Measurements from ENCODE around the gene THYN1. TPM values are rescaled to one million over a fixed set of nuclear protein-coding genes. Genes with fewer than 3 reads are reported as not detected.

Gene THYN1
- total RNA-seq, 2 donors from 2014 or later = 17.8 to 25.7 TPM

DNA sequence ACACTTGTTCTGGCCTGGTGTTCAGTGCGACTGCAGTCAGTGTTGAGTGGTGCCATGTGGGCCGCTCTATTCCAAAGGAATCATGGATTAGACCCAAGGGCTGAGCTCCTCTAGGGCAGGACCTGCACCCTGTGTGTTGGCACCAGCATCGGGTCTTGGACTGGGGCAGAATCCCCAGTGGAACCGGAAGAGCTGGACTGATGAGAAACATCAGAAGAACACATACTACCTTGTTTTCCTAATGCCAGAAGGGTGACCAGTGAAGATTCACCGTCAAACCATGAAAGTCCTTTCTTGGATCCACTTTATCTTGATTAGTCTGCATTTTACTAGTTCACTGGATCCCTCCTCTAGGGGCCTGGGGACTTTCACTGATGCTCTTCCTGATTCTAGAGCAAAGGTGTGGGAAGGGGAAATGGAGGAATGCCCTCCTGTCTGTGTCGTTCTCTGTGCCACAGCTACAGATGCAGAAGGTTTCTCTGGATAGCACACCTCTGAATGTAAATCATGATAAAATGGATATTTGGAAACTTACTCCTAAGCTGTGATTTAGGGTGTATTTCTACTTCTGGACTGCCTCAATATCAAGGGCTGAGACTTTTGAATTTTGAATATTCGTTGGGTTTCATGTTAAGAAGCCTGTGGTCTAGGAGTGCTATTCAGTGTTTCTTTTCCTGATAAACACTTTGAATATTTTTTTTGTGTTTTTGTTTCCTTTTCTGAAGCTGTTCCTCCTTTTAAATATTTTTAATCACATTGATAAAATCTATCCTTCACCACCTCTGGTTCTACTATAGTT is 12.0 kb upstream of the THYN1 start:
- DNase-seq (no peak), ATAC-seq (no peak)
- Histone ChIP-seq H3K27ac (no peak overlapping the region), H3K9me3 (no peaks in the 10 kb centered on the region), H3K36me3 (replicated peaks in 1 of 2; ENCODE audit: insufficient read depth in 1 of 2, low read depth in 2 of 2) (peaks cover 0 to 7% of the 10 kb centered on the region in 2 donors), H3K27me3 (no peaks in the 10 kb centered on the region), H3K4me1 (no peaks in the 10 kb centered on the region), H3K4me3 (no peak overlapping the region)
- no peak for TF ChIP-seq POLR2A (IDR thresholded peaks at IDR 0.05)
- TF ChIP-seq, protein P1, sequence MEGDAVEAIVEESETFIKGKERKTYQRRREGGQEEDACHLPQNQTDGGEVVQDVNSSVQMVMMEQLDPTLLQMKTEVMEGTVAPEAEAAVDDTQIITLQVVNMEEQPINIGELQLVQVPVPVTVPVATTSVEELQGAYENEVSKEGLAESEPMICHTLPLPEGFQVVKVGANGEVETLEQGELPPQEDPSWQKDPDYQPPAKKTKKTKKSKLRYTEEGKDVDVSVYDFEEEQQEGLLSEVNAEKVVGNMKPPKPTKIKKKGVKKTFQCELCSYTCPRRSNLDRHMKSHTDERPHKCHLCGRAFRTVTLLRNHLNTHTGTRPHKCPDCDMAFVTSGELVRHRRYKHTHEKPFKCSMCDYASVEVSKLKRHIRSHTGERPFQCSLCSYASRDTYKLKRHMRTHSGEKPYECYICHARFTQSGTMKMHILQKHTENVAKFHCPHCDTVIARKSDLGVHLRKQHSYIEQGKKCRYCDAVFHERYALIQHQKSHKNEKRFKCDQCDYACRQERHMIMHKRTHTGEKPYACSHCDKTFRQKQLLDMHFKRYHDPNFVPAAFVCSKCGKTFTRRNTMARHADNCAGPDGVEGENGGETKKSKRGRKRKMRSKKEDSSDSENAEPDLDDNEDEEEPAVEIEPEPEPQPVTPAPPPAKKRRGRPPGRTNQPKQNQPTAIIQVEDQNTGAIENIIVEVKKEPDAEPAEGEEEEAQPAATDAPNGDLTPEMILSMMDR (IDR thresholded peaks at IDR 0.05) = no peak
- WGBS, 2 donors = 80 to 81% methylated on average over 5 to 7 of the region's 7 CpGs
- intact Hi-C loops (cut with DNase I) = no loop called here

DNA sequence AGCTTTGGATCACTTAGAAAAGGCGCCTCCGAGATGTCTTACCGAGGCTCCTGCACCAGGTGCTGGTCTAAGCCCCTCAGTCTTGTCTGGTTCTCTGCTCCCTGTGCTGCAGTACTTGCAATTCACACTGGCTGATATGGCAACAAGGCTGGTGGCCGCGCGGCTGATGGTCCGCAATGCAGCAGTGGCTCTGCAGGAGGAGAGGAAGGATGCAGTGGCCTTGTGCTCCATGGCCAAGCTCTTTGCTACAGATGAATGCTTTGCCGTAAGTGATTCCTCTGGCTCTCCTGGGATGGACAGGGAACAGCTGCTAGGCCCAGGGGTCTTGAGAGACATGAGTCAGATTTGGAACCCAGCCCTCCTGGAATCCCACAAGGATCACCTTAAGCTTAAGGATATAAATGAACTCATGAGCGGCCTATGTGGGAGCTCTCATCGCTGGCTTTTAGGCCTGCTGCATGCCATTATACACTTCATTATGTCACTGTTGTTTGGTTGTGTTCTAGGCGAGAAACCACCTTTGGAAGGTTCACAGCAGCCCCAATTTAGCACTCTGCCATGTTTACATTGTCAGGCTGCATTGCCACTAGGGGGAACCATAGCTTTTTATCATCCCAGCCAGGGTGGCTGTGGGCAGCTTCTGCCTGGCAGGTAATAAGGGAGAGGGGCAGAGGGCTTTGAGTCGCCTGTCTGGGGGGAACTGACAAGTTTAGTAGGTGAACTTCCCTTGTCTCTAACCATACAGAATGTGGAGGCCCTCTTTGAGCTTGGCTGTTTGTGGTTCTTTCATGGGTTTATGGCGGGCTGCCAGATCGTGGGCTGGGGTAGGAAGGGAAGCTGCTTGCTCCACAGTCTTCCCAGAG is 8.7 kb upstream of the THYN1 start:
- H3K36me3 ChIP-seq (replicated peaks in 1 of 2; ENCODE audit: insufficient read depth in 1 of 2, low read depth in 2 of 2) = peaks cover 0 to 13% of the 10 kb centered on the region in 2 donors
- intact Hi-C loops (cut with DNase I) = no loop called here
- H3K27me3 ChIP-seq = no peaks in the 10 kb centered on the region
- ATAC-seq (no peak), DNase-seq (peak in 3 of 4 donors; percentile 27 to 37 (median 30))
- H3K9me3 ChIP-seq = no peaks in the 10 kb centered on the region
- TF ChIP-seq, protein P1 (IDR thresholded peaks at IDR 0.05) = peak; percentile 16 to 47 (median 39)
- no peak for TF ChIP-seq POLR2A (IDR thresholded peaks at IDR 0.05)
- H3K4me1 ChIP-seq = no peaks in the 10 kb centered on the region
- 83 to 90% methylated on average over 10 to 14 of the region's 14 CpGs for WGBS, 2 donors
- no peak overlapping the region for H3K27ac ChIP-seq
- H3K4me3 ChIP-seq = no peak overlapping the region

DNA sequence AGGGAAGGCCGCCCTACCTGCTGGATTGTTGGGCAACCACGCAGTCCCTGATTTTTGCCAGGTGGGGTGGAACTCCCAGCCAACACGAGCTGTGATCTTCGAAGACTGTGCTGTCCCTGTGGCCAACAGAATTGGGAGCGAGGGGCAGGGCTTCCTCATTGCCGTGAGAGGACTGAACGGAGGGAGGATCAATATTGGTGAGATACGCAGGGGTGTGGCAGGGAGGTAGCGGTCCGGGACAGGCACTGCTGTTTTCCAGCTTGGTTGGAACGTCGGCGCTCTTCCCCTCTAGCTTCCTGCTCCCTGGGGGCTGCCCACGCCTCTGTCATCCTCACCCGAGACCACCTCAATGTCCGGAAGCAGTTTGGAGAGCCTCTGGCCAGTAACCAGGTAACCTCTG is 7.8 kb upstream of the THYN1 start:
- WGBS, 2 donors = 86 to 95% methylated on average over 16 of the region's 16 CpGs
- ATAC-seq (no peak), DNase-seq (no peak)

DNA sequence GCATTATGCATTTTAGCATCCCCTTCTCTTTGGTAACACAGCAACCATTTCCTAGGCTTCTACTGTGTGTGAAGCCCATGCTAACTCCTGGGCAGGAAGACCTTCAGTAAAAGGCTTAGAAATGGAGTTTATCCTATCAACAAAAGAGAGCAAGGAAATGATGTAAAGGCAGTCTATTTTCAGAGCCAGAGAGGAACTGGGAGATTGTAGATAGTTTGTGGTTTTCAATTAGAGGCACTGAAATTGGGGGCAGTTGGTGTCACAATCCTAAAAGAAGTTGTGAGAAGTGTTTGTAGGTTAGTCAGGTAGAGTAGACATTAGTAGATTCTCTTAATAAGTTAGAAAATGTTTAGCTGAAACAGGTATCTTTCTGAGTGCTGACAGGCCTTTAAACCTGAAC is 7.4 kb upstream of the THYN1 start:
- no peaks in the 10 kb centered on the region for H3K9me3 ChIP-seq
- no peak overlapping the region for H3K4me3 ChIP-seq
- no peak overlapping the region for H3K27ac ChIP-seq
- peaks cover 0 to 13% of the 10 kb centered on the region in 2 donors for H3K36me3 ChIP-seq (replicated peaks in 1 of 2; ENCODE audit: insufficient read depth in 1 of 2, low read depth in 2 of 2)
- intact Hi-C loops (cut with DNase I) = no loop called here
- H3K27me3 ChIP-seq = no peaks in the 10 kb centered on the region
- ATAC-seq = no peak
- DNase-seq = no peak
- H3K4me1 ChIP-seq = peaks cover 2% of the 10 kb centered on the region
- TF ChIP-seq POLR2A (IDR thresholded peaks at IDR 0.05) = no peak
- TF ChIP-seq, protein P1 (IDR thresholded peaks at IDR 0.05) = no peak

More for the DNA sequence above, 7.8 kb upstream of the THYN1 start:
- Histone ChIP-seq H3K4me3 (no peak overlapping the region), H3K9me3 (no peaks in the 10 kb centered on the region), H3K27me3 (no peaks in the 10 kb centered on the region), H3K4me1 (no peaks in the 10 kb centered on the region), H3K27ac (no peak overlapping the region), H3K36me3 (replicated peaks in 1 of 2; ENCODE audit: insufficient read depth in 1 of 2, low read depth in 2 of 2) (peaks cover 0 to 13% of the 10 kb centered on the region in 2 donors)
- intact Hi-C loops (cut with DNase I) = no loop called here
- no peak for TF ChIP-seq POLR2A (IDR thresholded peaks at IDR 0.05)
- TF ChIP-seq, protein P1 (IDR thresholded peaks at IDR 0.05) = no peak

Data from body of pancreas (tissue), 4 donors.